Measurements from ENCODE around the gene CYP2D6.

Gene CYP2D6

GRCh38 chr22:42173183-42173926 is 42.7 kb upstream of the CYP2D6 start:
- no peak overlapping the region for H3K4me3 ChIP-seq (ENCODE audit: control insufficient read depth, low read depth, low read length)
- DNase-seq (ENCODE audit: low read depth): peak; percentile 17
- no peak for TF ChIP-seq CTCF (conservative IDR thresholded peaks at IDR 0.05; ENCODE audit: control insufficient read depth, insufficient read depth, low read depth, low read length)

- peak; percentile 60 for DNase-seq (ENCODE audit: low read depth)
- no peak for TF ChIP-seq CTCF (conservative IDR thresholded peaks at IDR 0.05; ENCODE audit: control insufficient read depth, insufficient read depth, low read depth, low read length)
- no peak overlapping the region for H3K4me3 ChIP-seq (ENCODE audit: control insufficient read depth, low read depth, low read length)
Measured at GRCh38 chr22:42172773-42173172, 42.2 kb upstream of the CYP2D6 start.

- H3K4me3 ChIP-seq (ENCODE audit: control insufficient read depth, low read depth, low read length): no peak overlapping the region
- no peak for TF ChIP-seq CTCF (conservative IDR thresholded peaks at IDR 0.05; ENCODE audit: control insufficient read depth, insufficient read depth, low read depth, low read length)
- DNase-seq (ENCODE audit: low read depth): no peak
Measured at GRCh38 chr22:42171946-42172719, 41.5 kb upstream of the CYP2D6 start.

- no peak overlapping the region for H3K4me3 ChIP-seq (ENCODE audit: control insufficient read depth, low read depth, low read length)
- DNase-seq (ENCODE audit: low read depth): no peak
- TF ChIP-seq CTCF (conservative IDR thresholded peaks at IDR 0.05; ENCODE audit: control insufficient read depth, insufficient read depth, low read depth, low read length): no peak
Measured at GRCh38 chr22:42171417-42171816, 40.8 kb upstream of the CYP2D6 start.

GRCh38 chr22:42170946-42171345 is 40.3 kb upstream of the CYP2D6 start:
- DNase-seq (ENCODE audit: low read depth): no peak
- TF ChIP-seq CTCF (conservative IDR thresholded peaks at IDR 0.05; ENCODE audit: control insufficient read depth, insufficient read depth, low read depth, low read length): no peak

GRCh38 chr22:42169055-42169469 is 38.5 kb upstream of the CYP2D6 start:
- DNase-seq (ENCODE audit: low read depth): peak; percentile 69
- TF ChIP-seq CTCF (conservative IDR thresholded peaks at IDR 0.05; ENCODE audit: control insufficient read depth, insufficient read depth, low read depth, low read length): peak; percentile 99

More at GRCh38 chr22:42170946-42171345, 40.3 kb upstream of the CYP2D6 start:
- H3K4me3 ChIP-seq (ENCODE audit: control insufficient read depth, low read depth, low read length): no peak overlapping the region

More at GRCh38 chr22:42169055-42169469, 38.5 kb upstream of the CYP2D6 start:
- no peak overlapping the region for H3K4me3 ChIP-seq (ENCODE audit: control insufficient read depth, low read depth, low read length)

Measured in fibroblast of mammary gland (primary cell).